T-helper 2 cell treated with Interferon-gamma antibody and Interleukin-4, amounts not matched to agents 5 μg/mL and 100 μg/mL, for 36 hours (primary cell): ENCODE measurements around the gene KANSL1.
A peak's percentile ranks its signal among the peaks of the same experiment; 100 is the strongest.

Experiments used
- DNase-seq: peaks from one replicate; pipeline ENCODE4 v3.0.0; 2021; ENCODE audit warnings: low spot score
- H3K27ac Mint-ChIP-seq: one replicate; pipeline ENCODE4 v1.8.0; 2021; ENCODE audit warnings: mild to moderate bottlenecking, mixed read lengths
- H3K27me3 Mint-ChIP-seq: one replicate; pipeline ENCODE4 v1.8.0; 2021; ENCODE audit warnings: low read depth, mixed read lengths
- H3K36me3 Mint-ChIP-seq: one replicate; pipeline ENCODE4 v1.8.0; 2021; ENCODE audit warnings: low read depth, mixed read lengths
- H3K4me1 Mint-ChIP-seq: one replicate; pipeline ENCODE4 v1.8.0; 2021; ENCODE audit warnings: low read depth, mixed read lengths
- H3K4me3 Mint-ChIP-seq: one replicate; pipeline ENCODE4 v1.8.0; 2022; ENCODE audit warnings: mild to moderate bottlenecking, moderate library complexity, mixed read lengths
- H3K9me3 Mint-ChIP-seq: one replicate; pipeline ENCODE4 v1.8.0; 2021; ENCODE audit warnings: mixed read lengths

Gene KANSL1

DNA sequence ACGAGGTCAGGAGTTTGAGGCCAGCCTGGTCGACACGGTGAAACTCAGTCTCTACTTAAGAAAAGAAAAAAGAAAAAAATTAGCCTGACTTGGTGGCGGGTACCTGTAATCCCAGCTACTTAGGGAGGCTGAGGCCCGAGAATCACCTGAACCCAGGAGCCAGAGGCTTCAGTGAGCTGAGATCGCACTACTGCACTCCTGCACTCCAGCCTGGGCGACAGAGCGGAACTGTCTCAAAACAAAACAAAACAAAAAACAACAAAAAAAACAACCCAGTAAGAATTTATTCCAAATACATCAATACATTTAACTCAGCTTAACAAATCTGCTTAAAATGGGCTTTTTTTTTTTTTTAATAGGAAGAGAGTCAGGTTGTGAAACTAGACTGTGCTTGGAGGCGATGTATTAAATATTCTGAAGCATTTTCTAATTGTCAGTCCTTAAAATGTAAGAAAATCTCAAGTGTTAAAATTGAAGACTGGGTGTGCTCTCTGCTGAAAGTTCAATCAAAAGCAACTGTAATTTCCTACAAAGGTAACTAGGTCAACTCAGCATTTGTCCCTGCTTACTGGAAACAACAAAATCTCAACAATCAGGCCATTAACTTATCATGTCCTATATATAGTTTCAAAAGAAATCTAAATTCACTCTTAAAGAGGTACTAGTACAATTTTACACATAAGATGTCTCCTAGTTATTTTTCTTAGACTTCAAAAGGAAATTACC lies 23.2 kb downstream of the KANSL1 start:
- Mint-ChIP-seq H3K27ac (peak overlapping the region; percentile 0), H3K36me3 (peaks cover 45% of the 10 kb centered on the region), H3K9me3 (no peaks in the 10 kb centered on the region), H3K4me1 (peaks cover 33% of the 10 kb centered on the region), H3K4me3 (no peak overlapping the region), H3K27me3 (no peaks in the 10 kb centered on the region)
- no peak for DNase-seq

DNA sequence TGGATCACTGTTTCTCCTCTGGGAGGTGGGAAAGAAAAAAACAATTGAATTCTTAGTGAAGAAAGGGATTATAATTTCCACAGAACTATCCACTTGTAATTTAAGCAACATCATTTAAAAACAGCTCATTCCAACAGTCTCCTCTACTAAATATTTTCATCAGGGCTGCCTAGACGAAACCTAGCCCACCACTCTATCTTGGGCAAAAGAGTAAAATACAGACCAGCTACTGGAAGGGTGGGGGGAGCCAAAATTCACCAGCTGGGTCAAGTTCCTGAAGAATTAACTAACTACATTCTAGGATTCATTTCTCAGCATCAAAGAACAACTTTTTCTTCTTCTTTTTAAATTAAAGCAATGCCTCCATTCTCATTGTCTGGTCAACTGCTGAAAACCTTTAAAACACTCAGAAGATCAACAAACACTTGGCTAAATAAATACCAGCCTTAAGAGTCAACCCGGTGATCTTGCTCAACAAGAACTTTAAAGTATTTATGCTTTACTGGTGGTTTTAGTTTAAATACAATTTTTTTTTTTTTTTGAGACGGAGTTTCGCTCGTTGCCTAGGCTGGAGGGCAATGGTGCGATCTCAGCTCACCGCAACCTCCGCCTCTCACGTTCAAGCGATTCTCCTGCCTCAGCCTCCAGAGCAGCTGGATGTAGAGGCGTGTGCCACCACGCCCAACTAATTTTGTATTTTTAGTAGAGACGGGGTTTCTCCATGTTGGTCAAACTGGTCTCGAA lies 25.2 kb downstream of the KANSL1 start:
- H3K4me1 Mint-ChIP-seq: peaks cover 40% of the 10 kb centered on the region
- no peak overlapping the region for H3K4me3 Mint-ChIP-seq
- no peaks in the 10 kb centered on the region for H3K27me3 Mint-ChIP-seq
- no peak for DNase-seq
- no peak overlapping the region for H3K27ac Mint-ChIP-seq
- no peaks in the 10 kb centered on the region for H3K9me3 Mint-ChIP-seq
- peaks cover 56% of the 10 kb centered on the region for H3K36me3 Mint-ChIP-seq

DNA sequence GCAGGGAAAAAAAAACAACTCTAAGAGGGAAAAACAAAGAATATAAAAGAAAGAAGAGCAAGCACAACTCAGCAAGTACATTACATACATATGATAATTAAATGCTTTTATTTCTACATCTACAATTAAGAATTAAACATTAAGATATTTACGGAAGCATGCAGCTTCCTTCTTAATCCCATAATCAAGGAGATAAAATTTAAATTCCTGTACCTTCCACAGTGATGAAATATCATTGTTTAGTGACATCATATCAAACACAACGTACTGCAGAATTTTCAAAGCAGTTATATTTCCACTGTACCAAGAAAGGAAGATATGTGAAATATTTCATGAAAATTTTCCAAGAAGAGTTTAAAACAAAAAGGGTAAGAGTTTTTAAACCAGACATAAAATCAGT lies 26.0 kb downstream of the KANSL1 start:
- H3K4me3 Mint-ChIP-seq: no peak overlapping the region
- H3K4me1 Mint-ChIP-seq: peaks cover 43% of the 10 kb centered on the region
- H3K27me3 Mint-ChIP-seq: no peaks in the 10 kb centered on the region
- H3K9me3 Mint-ChIP-seq: no peaks in the 10 kb centered on the region
- DNase-seq: no peak
- peaks cover 62% of the 10 kb centered on the region for H3K36me3 Mint-ChIP-seq
- H3K27ac Mint-ChIP-seq: no peak overlapping the region

DNA sequence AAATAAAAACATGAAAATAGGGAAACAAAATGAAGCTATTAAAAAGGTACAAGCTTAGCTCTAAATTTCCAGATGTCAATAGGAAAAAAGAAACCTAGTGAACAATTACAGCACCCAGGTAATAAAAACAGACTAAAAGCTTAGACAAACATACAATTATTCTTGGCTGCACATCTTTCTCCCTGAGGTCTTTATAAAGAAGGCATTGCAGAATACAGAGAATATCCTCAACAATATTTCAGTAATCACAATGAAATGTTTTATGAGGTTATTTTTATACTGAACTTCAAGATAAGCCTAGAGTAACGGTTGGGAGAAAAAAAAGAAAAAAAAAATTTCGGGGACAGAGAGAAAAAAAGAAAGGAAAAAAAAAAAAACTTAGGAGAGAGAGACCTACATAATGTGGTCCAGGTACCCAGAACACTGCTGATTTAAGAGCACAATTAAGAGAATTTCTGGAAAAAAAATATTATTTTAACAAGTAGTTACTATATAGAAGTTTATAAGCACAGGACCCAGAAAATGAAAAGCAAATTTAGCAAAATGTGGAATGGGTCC lies 26.5 kb downstream of the KANSL1 start:
- peaks cover 41% of the 10 kb centered on the region for H3K4me1 Mint-ChIP-seq
- no peak for DNase-seq
- H3K4me3 Mint-ChIP-seq: no peak overlapping the region
- no peaks in the 10 kb centered on the region for H3K9me3 Mint-ChIP-seq
- H3K27me3 Mint-ChIP-seq: no peaks in the 10 kb centered on the region
- H3K27ac Mint-ChIP-seq: no peak overlapping the region
- H3K36me3 Mint-ChIP-seq: peaks cover 60% of the 10 kb centered on the region

DNA sequence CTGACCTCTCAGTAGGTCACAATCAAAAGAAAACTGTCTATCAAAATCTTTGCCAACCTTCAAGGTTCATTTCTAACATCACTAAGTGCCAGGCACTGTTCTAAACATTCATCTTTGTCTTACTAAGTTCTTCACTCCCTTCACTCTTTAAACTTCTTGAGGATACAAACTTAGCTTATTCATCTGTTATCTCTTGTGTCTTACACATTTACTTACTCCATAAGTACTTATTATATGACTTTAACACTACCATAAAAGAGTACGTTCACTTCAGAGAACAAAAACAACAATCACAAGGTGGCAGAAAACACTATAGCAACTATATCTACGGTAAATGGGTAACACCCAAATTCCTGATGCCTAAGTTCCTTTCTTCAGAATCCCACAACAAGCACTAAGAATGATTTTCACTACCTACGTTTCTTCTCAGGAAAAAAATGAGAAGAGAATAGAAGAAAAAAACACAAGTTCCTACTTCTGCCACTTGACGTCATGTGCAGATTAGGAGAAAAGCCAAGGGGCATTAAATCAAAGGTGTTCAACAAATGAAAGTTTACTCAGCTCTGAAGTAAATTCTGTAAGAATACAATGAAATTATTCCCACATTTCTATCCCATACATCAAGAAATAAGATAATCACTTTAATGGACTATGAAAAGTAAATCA lies 29.2 kb downstream of the KANSL1 start:
- H3K27me3 Mint-ChIP-seq: no peaks in the 10 kb centered on the region
- H3K36me3 Mint-ChIP-seq: peaks cover 44% of the 10 kb centered on the region
- no peak for DNase-seq
- H3K9me3 Mint-ChIP-seq: no peaks in the 10 kb centered on the region
- no peak overlapping the region for H3K4me3 Mint-ChIP-seq
- H3K4me1 Mint-ChIP-seq: peaks cover 44% of the 10 kb centered on the region
- H3K27ac Mint-ChIP-seq: no peak overlapping the region

DNA sequence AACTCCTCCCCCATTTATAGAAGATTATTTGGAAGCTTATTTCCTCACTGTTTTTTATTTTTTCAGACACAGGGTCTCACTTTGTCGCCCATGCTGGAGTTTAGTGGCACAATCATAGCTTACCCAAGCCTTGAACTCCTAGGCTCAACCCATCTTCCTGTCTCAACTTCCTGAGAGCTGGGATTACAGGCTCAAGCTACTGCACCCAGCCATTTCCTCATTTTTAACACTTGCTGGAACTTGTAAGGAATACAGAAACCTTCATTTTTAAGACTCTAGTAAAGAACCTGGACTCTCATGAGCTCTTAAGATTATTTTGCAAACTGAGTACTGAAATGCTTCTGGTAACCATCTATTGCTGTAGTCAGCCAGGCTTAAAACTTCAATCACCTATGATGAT lies 29.9 kb downstream of the KANSL1 start:
- peaks cover 38% of the 10 kb centered on the region for H3K36me3 Mint-ChIP-seq
- no peak overlapping the region for H3K27ac Mint-ChIP-seq
- H3K4me1 Mint-ChIP-seq: peaks cover 46% of the 10 kb centered on the region
- H3K4me3 Mint-ChIP-seq: no peak overlapping the region
- no peak for DNase-seq
- H3K9me3 Mint-ChIP-seq: no peaks in the 10 kb centered on the region
- no peaks in the 10 kb centered on the region for H3K27me3 Mint-ChIP-seq

DNA sequence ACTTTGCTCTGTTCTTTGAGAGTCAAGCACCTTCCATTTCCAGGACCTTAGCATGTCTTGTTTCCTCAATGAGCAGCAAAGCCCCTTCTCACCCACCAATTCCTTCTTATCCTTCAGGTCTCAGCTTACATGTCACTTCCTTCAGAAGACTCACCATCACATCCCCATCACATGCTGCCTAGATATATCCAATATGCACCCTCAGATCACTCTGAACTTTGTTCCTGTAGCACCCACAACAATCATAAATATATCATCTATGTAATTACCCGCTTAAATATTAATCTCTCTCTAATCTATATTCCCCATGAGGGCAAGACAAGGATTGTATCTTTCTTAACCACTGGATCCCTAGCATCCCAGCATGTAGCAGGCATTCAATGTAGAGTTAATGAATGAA lies 30.4 kb downstream of the KANSL1 start:
- peaks cover 36% of the 10 kb centered on the region for H3K36me3 Mint-ChIP-seq
- no peak overlapping the region for H3K4me3 Mint-ChIP-seq
- H3K27me3 Mint-ChIP-seq: no peaks in the 10 kb centered on the region
- no peaks in the 10 kb centered on the region for H3K9me3 Mint-ChIP-seq
- no peak for DNase-seq
- peaks cover 44% of the 10 kb centered on the region for H3K4me1 Mint-ChIP-seq
- H3K27ac Mint-ChIP-seq: no peak overlapping the region

DNA sequence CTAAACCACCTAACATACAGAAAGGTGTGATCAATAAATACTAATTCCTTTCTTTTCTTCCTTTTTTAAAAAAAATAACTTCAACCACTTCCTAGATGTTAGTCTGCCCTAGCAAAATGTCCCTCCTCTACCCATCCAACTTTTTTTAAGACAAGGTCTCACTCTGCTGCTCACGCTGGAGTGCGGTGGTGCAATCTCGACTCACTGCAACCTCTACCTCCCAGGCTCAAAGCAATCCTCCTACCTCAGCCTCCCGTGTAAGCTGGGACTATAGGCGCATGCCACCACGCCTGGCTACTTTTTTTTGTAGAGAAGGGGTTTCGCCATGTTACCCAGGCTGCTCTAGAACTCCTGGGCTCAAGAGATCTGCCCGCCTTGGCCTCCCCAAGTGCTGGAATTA lies 33.1 kb downstream of the KANSL1 start:
- Mint-ChIP-seq H3K36me3 (peaks cover 27% of the 10 kb centered on the region), H3K9me3 (no peaks in the 10 kb centered on the region), H3K27ac (no peak overlapping the region), H3K4me3 (no peak overlapping the region), H3K27me3 (no peaks in the 10 kb centered on the region), H3K4me1 (peaks cover 61% of the 10 kb centered on the region)
- no peak for DNase-seq

DNA sequence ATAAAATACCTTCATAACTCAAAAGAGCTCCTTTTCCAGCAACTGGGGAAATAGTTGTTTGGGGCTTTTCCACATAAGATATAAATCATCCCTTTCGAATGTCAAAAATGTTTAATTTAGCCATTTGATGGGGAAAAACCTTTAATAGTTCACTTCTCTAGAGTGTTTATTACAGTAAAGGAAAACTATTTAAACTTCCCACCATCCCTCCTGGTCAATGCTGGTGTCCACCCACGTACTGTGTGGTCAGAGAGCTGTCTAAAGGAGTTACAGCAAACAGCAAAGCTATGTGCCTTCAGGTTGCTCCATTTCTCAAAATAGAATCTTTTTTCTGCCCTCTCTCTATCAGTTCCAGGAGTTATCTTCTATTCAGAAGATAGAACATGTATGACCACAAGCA lies 33.5 kb downstream of the KANSL1 start:
- no peak overlapping the region for H3K4me3 Mint-ChIP-seq
- no peaks in the 10 kb centered on the region for H3K27me3 Mint-ChIP-seq

DNA sequence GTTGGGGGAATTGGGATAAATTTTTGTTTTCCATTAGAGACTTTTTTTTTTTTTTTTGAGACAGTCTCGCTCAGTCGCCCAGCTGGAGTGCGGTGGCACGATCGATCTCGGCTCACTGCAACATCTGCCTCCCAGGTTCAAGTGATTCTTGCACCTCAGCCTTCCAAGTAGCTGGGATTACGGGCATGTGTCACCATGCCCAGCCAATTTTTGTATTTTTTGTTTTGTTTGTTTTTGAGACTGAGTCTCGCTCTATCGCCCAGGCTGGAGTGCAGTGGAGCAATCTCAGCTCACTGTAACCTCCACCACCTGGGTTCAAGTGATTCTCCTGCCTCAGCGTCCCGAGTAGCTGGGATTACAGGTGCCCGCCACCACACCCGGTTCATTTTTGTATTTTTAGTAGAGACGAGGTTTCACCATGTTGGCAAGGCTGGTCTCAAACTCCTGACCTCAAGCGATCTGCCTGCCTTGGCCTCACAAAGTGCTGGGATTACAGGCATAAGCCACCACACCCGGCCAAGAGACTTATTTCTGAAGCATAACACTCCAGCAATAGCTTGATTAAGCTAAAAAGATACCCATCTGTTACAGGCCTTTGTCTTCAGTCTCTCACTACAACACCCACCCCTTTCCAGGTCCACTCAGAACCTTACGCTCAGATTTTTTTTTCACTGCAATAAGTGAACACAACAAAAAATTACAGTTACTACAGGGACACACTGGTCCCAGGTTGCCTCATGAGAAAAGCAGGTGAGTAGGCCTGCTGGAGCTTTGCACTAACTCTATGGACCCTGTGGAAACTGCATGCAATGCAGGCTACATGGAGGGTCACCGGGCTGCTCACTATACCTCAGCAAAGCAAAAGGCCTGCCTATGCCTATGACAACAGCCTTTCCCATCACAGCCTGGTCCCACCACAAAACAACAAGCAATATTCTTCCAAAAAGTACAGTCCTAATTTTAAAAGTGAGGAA lies 34.6 kb downstream of the KANSL1 start:
- Mint-ChIP-seq H3K27me3 (no peaks in the 10 kb centered on the region), H3K4me3 (no peak overlapping the region), H3K27ac (no peak overlapping the region), H3K9me3 (no peaks in the 10 kb centered on the region), H3K36me3 (peaks cover 20% of the 10 kb centered on the region), H3K4me1 (peaks cover 62% of the 10 kb centered on the region)
- DNase-seq: no peak

More for the DNA sequence above, 33.5 kb downstream of the KANSL1 start:
- H3K27ac Mint-ChIP-seq: no peak overlapping the region
- H3K9me3 Mint-ChIP-seq: no peaks in the 10 kb centered on the region
- peaks cover 25% of the 10 kb centered on the region for H3K36me3 Mint-ChIP-seq
- DNase-seq: no peak
- H3K4me1 Mint-ChIP-seq: peaks cover 59% of the 10 kb centered on the region

DNA sequence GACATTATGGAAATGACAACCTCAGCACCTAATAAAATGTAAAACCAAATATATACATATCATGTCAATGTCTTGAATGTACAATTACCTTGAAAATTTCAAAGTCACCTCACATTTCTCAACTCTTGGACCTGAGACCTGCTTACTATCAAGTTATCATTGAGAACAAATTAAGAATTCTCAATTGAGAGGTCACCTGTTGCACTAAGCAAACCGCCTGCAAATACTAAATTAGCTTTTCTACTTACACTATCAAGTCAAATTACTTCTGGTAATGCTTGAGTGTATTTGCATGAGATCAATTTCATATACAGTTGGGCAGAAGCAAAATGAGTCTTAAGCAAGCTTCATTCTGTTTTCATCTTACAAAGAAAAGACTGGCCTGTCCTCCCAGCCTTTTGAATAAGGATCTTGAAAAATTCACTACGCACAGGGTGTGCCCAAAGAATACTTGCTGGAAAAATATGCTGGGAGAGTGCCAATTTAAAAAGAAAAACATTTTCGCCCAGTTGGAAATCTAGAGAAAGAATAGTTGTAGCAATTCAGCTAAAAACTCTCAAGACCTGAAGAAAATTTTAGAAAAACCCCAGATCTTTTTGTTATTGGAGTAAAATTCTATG lies 35.7 kb downstream of the KANSL1 start:
- H3K27ac Mint-ChIP-seq: no peak overlapping the region

DNA sequence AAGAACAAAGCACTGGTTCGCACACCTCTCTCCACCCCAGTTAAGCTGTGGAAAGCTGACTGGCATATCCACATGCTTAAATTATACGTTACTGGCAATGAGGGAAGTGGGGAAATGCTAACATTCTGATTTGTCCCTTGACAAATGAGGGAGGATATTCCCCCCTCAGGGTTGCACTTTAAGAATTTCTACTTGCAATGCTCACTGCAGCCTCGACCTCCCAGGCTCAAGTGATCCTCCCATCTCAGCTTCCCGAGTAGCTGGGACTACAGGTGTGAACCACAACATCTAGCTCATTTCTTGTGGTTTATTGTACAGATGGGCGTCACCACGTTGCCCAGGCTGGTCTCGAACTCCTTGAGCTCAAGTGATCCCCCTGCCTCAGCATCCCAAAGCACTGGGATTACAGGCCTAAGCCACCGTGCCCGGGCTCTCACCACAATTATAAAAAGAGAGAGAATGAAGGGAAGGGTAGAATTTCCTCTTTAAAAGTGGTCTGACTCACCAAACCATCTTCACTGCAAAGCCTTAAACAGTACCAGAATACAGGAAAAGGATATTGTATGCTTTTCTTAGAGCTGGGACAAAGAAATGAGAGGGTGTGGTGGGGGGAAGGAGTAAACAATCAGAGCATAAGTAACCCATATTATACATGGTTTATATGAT lies 38.9 kb downstream of the KANSL1 start:
- Mint-ChIP-seq H3K27me3 (no peaks in the 10 kb centered on the region), H3K9me3 (no peaks in the 10 kb centered on the region), H3K4me3 (peak overlapping the region; percentile 47), H3K27ac (peak overlapping the region; percentile 79), H3K4me1 (peaks cover 62% of the 10 kb centered on the region), H3K36me3 (peaks cover 18% of the 10 kb centered on the region)
- peak; percentile 31 for DNase-seq

More for the DNA sequence above, 35.7 kb downstream of the KANSL1 start:
- peaks cover 59% of the 10 kb centered on the region for H3K4me1 Mint-ChIP-seq
- H3K27me3 Mint-ChIP-seq: no peaks in the 10 kb centered on the region
- peaks cover 16% of the 10 kb centered on the region for H3K36me3 Mint-ChIP-seq
- no peak for DNase-seq
- no peak overlapping the region for H3K4me3 Mint-ChIP-seq
- H3K9me3 Mint-ChIP-seq: no peaks in the 10 kb centered on the region
